CD4-positive, alpha-beta T cell treated with Interferon alpha-2 for 1 hour (primary cell): ENCODE measurements around the gene TIMM44.
A peak's percentile ranks its signal among the peaks of the same experiment; 100 is the strongest.

Source experiments
- DNase-seq, 2 donors: peaks; one replicate each; pipeline ENCODE4 v3.0.0-alpha.2; 2020 to 2022

Gene TIMM44

DNA sequence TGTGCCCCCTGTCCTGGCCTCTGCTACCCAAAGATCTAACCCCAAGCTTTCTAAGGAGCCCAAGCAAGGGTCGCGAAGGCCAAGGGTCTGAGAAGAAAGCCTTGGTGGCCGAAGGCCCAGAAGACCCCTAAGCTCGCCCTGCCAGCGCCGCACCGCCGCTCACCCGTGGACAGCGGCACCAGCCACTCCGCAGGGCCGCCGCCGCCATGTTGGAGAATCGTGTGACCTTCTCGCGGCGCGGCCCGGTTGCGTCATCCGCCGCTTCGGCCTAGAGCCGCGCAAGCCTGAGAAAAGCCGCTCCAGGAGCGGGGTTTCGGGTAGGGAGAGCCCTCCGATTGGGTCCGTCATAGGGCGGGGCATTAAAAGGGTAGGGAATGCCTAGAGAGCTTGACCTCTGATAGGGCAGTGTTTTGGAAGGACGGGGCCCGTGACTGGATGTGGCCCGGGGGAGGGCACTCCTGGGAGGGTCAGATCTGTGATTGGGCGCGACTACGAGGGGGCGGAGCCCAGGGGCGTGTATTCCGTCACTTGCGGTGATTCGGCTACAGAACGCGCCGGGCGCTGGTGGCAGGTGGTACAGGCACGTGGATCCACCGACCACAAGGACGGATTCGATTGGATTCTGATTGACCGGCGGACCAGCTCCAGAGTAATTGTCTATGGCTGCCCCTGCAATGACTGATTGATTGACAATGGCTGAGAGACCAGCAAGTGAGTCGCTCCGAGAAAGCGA is at the start of gene TIMM44:
TSS of gene TIMM44 (minus strand) at position 223 of the 733 bp plus-strand sequence. CDS start at position 208, 15 bp downstream.
- DNase-seq = peak; percentile 99

GRCh38 chr19:7992575-7992974 is 49.1 kb upstream of the TIMM44 start:
- no peak for DNase-seq

- DNase-seq = no peak
Measured at GRCh38 chr19:7989071-7989575, 45.7 kb upstream of the TIMM44 start.

GRCh38 chr19:7988307-7988706 is 44.8 kb upstream of the TIMM44 start:
- DNase-seq = no peak

DNA sequence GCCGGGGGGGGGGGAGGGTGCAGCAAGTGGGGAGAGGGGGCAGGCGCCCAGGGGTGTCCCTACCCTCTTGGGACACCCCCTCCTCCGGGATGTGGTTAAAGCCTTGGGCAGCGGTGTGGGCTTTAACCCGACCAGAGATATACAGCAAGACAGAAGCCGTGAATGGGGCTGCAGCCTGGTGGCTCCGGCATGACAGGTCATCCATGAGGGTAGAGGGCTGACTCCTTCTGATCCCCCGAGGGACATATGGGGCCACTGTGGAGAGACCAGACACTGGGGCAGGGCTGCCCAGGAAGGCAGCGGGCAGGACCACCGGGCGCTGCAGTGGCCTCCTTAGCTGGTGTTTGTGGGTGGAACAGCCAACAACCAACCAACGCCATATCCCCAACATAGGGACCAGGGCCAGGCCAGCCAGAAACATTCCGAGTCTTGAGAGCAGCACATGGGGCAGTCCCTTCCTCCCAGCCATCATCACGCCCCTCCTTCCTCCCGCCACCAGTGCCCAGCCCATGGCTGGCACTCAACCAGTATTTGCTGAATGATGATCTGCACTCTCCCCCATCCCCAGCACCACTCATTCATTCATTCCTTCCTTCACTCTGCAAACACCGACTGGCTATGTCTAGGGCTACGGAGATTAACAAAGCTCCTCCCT is 43.8 kb upstream of the TIMM44 start:
- no peak for DNase-seq

DNA sequence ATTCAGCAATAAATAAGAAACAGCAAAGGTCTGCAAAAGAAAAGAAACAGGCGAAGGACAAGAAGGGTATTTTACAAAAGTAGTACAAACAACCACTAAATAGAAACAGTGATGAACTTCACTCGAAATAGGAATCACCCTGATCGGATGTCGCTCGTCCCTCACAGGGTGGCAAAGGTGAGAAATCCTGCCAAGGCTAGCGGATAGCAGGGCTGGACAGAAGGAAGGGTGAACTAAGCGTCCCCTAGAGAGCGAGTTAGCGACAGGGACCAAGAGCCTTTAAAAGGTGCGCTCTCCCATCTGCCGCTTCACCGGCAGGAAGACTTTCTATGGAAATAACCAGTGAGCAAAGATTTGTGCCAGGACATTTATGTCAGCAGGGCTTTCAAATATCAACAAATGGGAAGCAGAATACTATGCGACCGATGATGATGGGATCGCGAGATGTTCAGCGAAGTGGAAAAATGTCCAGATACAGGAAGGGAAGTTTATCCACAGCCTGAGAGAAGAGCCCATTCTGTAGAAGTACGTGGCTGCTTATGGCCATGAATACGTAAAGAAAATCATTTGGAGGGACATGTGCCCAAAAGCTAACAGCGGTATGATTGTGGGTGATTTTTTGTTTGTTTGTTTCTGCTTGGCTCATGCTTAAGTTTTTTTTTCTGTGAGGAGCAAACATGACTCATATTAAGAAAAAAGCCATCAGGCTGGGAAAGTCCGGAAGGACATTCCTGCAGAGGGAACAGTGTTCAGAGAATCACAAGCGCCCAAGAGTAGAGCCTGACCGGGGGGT is 43.1 kb upstream of the TIMM44 start:
- DNase-seq = no peak

DNA sequence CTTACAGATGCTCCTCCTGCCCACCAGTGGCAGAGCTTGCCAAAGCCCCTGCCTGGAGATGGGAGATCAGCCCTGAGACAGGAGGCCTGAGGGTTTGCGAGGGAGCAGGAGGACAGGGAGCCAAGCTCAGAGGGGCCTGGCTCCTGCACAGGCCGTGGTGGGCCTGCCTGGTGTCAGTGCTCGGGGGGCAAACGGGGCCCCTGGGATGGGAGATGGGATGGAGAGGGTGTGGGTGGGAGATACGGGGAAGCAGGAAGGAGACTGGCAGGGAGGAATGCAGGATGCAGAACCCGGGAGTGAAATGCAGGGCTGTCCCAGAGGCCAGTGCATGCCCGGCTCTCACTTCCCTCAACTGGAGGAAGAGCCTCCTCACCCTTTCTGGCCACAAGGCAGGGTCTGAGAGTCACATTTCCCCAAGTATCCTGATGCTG is 42.0 kb upstream of the TIMM44 start:
- no peak for DNase-seq

GRCh38 chr19:7983995-7984837 is 40.8 kb upstream of the TIMM44 start:
- no peak for DNase-seq

DNA sequence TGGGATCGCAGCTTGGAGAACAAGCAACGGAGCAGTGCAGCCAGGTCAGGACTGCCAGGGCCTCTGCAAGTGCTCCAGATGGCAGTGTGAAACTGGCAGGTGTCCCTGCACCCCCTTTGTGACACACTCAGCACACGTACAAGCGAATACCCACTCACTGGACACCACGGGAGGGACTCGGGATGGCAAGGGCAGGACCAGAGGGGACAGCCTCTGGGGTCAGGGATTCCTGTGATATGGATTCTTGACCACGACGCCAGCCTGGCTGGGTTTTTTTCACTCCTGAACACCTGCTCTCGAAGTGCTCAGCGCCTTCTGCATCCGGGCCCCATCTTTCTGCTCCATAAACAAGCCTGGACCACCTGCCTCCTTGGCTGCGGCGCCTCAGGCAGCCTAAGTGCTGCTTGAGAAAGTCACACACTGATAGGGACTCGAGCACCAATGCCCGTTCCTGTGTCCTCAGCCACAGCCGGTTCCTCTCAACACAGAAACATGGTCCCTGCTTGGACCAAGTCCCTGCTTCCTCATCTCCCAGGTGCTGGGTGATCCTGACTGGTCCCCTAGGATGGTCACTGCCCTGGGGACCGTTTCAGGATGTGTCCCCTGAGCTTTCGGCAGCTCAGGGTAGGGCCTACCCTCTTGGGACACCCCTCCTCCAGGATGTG is 40.0 kb upstream of the TIMM44 start:
- DNase-seq = no peak

- no peak for DNase-seq
Measured at GRCh38 chr19:7982651-7983099, 39.2 kb upstream of the TIMM44 start.

DNA sequence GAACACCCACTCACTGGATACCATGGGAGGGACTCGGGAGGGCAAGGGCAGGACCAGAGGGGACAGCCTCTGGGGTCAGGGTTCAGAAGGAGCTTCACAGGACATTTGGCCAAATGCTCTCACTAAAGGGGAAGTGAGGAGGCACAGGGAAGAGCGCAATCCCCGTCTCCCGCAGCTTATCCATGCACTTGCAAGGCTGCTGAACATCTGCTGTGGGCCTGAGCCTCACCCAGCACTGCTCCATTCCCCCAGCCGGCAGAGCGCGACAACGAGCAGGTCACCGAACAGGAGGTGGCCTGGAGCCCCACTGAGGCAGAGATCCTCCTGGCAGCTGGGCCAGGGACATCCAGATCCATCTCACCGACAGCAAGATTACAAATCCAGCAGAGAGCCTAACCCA is 38.6 kb upstream of the TIMM44 start:
- DNase-seq = no peak

DNA sequence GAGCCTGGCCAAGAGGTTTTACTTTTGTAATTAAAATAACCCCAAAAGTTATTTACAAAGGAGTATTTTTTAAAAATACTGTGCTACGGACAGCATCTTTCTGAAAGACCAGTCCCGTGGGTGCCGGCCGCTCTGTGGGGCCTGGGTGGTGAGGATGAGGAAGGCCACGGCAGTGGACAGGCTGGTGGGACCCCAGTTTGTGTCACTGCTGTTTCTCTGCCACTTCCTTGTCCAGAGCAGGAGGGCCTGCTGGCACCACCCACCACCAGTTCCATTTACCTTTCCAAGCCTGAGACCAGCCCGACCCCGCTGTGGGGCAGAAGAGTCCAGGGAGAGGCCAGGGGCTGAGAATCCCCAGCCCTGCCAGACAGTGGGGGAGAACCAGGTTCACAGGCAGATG is 38.2 kb upstream of the TIMM44 start:
- no peak for DNase-seq

GRCh38 chr19:7981199-7981598 is 37.7 kb upstream of the TIMM44 start:
- no peak for DNase-seq

- DNase-seq = no peak
Measured at GRCh38 chr19:7980635-7981121, 37.2 kb upstream of the TIMM44 start.

DNA sequence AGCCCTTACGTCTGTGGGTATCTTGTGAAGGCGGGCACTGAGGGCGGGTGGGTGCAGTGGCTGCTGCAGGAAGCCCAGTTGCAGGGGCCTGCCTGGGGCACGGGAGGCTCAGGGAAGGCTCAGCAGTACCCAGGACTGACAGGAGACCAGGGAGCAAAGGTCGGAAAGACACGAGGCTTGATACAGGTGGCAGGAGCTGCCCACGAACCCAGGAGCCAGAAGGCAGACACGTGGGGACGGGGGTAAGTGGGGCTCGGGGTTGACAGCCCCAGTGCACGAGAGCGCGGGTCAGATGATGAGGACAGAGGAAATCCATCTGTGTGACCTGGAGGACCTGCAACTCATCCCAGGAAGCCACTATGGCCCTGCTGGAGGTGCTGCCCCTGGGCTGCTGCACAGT is 36.7 kb upstream of the TIMM44 start:
- no peak for DNase-seq

- no peak for DNase-seq
Measured at GRCh38 chr19:7979559-7979958, 36.1 kb upstream of the TIMM44 start.

- no peak for DNase-seq
Measured at GRCh38 chr19:7979011-7979410, 35.5 kb upstream of the TIMM44 start.

GRCh38 chr19:7978179-7978825 is 34.8 kb upstream of the TIMM44 start:
- no peak for DNase-seq

GRCh38 chr19:7977723-7978040 is 34.2 kb upstream of the TIMM44 start:
- no peak for DNase-seq

DNA sequence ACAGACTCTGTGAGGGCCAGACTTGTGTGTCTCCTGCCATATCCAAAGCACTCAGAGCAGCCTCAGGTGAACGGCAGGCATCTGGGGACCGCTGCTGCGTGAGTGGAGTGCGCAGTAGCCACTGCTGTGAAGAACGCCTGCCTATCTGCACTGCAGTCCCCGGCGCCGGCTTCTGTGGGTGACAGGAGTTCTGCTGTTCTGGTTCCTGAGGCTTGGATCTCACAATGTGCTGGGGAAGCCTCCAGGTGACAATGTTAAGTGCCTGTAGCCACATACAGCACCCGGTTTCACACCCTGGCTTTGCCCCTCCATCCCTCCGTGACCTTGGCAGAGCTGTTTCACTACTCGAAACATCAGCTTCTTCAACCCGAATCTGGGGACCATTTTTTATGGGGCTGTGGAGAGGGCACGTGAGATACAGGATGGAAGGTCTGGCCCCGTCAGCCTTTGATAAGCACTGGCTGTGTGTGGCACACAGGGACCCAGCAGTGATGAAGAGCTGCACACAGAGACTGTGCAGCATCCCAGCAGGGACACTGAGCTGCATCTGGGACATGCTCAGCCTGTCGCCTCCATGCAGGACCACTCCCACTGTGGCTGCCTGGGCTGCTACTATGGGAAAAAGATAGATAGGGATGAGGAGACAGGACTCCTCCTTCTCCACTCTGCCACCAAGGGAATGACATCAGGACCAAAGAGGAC is 33.7 kb upstream of the TIMM44 start:
- no peak for DNase-seq

DNA sequence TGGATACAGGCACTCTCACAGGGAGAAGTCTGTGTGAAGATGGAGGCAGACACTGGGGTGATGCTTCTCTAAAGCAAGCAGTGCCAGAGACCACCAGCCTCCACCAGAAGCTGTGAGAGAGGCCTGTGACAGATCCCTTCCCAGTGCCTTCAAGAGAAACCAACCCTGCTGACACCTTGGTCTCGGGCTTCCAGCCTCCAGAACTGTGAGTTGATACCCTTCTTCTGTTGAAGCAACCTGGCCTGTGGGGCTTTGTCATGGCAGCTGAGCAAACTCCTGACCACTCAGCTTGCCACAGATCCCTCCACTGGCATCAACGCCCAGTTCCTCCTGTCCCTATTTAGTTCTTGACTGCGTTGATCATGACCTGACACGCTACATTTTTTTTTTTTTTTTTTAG is 33.0 kb upstream of the TIMM44 start:
- DNase-seq = no peak
